Neural progenitor cell (in vitro differentiated cells): Measurements from ENCODE around the gene NUBPL. TPM values are rescaled to one million over a fixed set of nuclear protein-coding genes. Genes with fewer than 3 reads are reported as not detected.
"Not testable (repeated sequence)": the region's sequence is repeated elsewhere in the genome, so short reads cannot be mapped to it uniquely, and the experiment has no call there.

Experiments
- DNase-seq: peaks from one replicate; pipeline ENCODE4 v3.0.0-alpha.2; 2016; ENCODE audit warnings: low spot score
- H2AFZ ChIP-seq: fragments of 200-600 bp; sonication (generic); replicated peaks from 2 replicates; pipeline ENCODE4 v1.6.1; 2016; ENCODE audit warnings: antibody characterized with exemption
- H3F3A ChIP-seq: fragments of 200-600 bp; sonication (generic); 2 replicates; pipeline ENCODE4 v1.6.1; 2016; ENCODE audit warnings: antibody characterized with exemption, low read depth
- H3K27ac ChIP-seq: fragments of 200-600 bp; sonication (generic); 2 replicates; pipeline ENCODE4 v1.5.1; 2016; ENCODE audit warnings: mild to moderate bottlenecking
- H3K27me3 ChIP-seq: fragments of 200-600 bp; sonication (generic); 2 replicates; pipeline ENCODE4 v1.6.1; 2016; ENCODE audit warnings: mild to moderate bottlenecking, moderate library complexity
- H3K36me3 ChIP-seq: fragments of 200-600 bp; sonication (generic); 2 replicates; pipeline ENCODE4 v1.5.1; 2016
- H3K4me1 ChIP-seq: fragments of 200-600 bp; sonication (generic); 2 replicates; pipeline ENCODE4 v1.6.1; 2016; ENCODE audit warnings: mixed run types
- H3K4me2 ChIP-seq: fragments of 200-600 bp; sonication (generic); 2 replicates; pipeline ENCODE4 v1.6.1; 2016
- H3K4me3 ChIP-seq: fragments of 200-600 bp; sonication (generic); 2 replicates; pipeline ENCODE4 v1.5.1; 2016
- H3K79me2 ChIP-seq: fragments of 200-600 bp; sonication (generic); 2 replicates; pipeline ENCODE4 v1.6.1; 2016; ENCODE audit warnings: low read depth
- H3K9ac ChIP-seq: fragments of 200-600 bp; sonication (generic); 2 replicates; pipeline ENCODE4 v1.6.1; 2016
- H3K9me3 ChIP-seq: fragments of 200-600 bp; sonication (generic); 2 replicates; pipeline ENCODE4 v1.5.1; 2016; ENCODE audit warnings: low read depth
- H4K20me1 ChIP-seq: fragments of 200-600 bp; sonication (generic); 2 replicates; pipeline ENCODE4 v1.6.1; 2016; ENCODE audit warnings: low read depth
- H3K27ac Mint-ChIP-seq: 3 replicates; pipeline ENCODE4 v1.8.0; 2021; ENCODE audit warnings: mixed read lengths
- H3K27me3 Mint-ChIP-seq: 2 replicates; pipeline ENCODE4 v1.8.0; 2022; ENCODE audit warnings: low read depth, mild to moderate bottlenecking, inconsistent platforms, moderate library complexity, mixed read lengths; ENCODE audit not compliant: insufficient read depth
- H3K36me3 Mint-ChIP-seq: 3 replicates; pipeline ENCODE4 v1.8.0; 2021; ENCODE audit warnings: mixed read lengths
- H3K4me1 Mint-ChIP-seq: 3 replicates; pipeline ENCODE4 v1.8.0; 2021; ENCODE audit warnings: mixed read lengths
- H3K4me3 Mint-ChIP-seq: 3 replicates; pipeline ENCODE4 v1.8.0; 2021; ENCODE audit warnings: mild to moderate bottlenecking, moderate library complexity, mixed read lengths
- H3K9me3 Mint-ChIP-seq: 3 replicates; pipeline ENCODE4 v1.8.0; 2020; ENCODE audit warnings: mixed read lengths
- EZH2 ChIP-seq: fragments of 200-600 bp; sonication (generic); IDR thresholded peaks from 2 replicates; pipeline ENCODE4 v1.6.1; 2017; ENCODE audit warnings: antibody characterized with exemption, mild to moderate bottlenecking, moderate library complexity
- EZH2phosphoT487 ChIP-seq: fragments of 200-600 bp; sonication (generic); IDR thresholded peaks from 2 replicates; pipeline ENCODE4 v1.6.1; 2017; ENCODE audit warnings: antibody characterized with exemption
- total RNA-seq: library from RNA; depleted of rRNA; stranded (reverse); fragments of >200 nt; gene quantifications from 2 replicates; pipeline ENCODE4 v1.2.3, GENCODE V29; 2015; ENCODE audit warnings: low replicate concordance
- TF ChIP-seq, protein P1 (sequence below): fragments of 200-600 bp; sonication (generic); IDR thresholded peaks from 2 replicates; pipeline ENCODE4 v1.5.1; 2017; ENCODE audit warnings: antibody characterized with exemption, mild to moderate bottlenecking

Gene NUBPL
- total RNA-seq, 1 donor from 2014 or later = 29.3 TPM

- Histone ChIP-seq H3K9ac (no peak overlapping the region), H3K27me3 (no peaks in the 10 kb centered on the region), H3K36me3 (no peaks in the 10 kb centered on the region), H3K4me1 (no peaks in the 10 kb centered on the region), H3K9me3 (no peaks in the 10 kb centered on the region), H3K4me2 (no peak overlapping the region), H2AFZ (no peak overlapping the region), H4K20me1 (no peaks in the 10 kb centered on the region), H3K27ac (no peak overlapping the region), H3F3A (no peaks in the 10 kb centered on the region), H3K4me3 (no peak overlapping the region), H3K79me2 (no peaks in the 10 kb centered on the region)
- Mint-ChIP-seq H3K4me3 (no peak overlapping the region), H3K36me3 (peaks cover 15% of the 10 kb centered on the region), H3K27ac (no peak overlapping the region), H3K27me3 (peaks cover 6% of the 10 kb centered on the region), H3K4me1 (peaks cover 4% of the 10 kb centered on the region), H3K9me3 (peaks cover 30% of the 10 kb centered on the region)
- no peak for TF ChIP-seq EZH2phosphoT487
- no peak for TF ChIP-seq EZH2
- TF ChIP-seq, protein P1, sequence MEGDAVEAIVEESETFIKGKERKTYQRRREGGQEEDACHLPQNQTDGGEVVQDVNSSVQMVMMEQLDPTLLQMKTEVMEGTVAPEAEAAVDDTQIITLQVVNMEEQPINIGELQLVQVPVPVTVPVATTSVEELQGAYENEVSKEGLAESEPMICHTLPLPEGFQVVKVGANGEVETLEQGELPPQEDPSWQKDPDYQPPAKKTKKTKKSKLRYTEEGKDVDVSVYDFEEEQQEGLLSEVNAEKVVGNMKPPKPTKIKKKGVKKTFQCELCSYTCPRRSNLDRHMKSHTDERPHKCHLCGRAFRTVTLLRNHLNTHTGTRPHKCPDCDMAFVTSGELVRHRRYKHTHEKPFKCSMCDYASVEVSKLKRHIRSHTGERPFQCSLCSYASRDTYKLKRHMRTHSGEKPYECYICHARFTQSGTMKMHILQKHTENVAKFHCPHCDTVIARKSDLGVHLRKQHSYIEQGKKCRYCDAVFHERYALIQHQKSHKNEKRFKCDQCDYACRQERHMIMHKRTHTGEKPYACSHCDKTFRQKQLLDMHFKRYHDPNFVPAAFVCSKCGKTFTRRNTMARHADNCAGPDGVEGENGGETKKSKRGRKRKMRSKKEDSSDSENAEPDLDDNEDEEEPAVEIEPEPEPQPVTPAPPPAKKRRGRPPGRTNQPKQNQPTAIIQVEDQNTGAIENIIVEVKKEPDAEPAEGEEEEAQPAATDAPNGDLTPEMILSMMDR = no peak
- no peak for DNase-seq
Measured at GRCh38 chr14:31705731-31706130, 144.5 kb downstream of the NUBPL start.

GRCh38 chr14:31708661-31709060, 147.5 kb downstream of the NUBPL start:
- not testable (repeated sequence) for H3K79me2 ChIP-seq, H3K27ac ChIP-seq, H3K4me2 ChIP-seq, H3K4me3 Mint-ChIP-seq, H3K36me3 ChIP-seq, H4K20me1 ChIP-seq, H3K9ac ChIP-seq, H3K4me3 ChIP-seq, H3F3A ChIP-seq, DNase-seq, H3K4me1 ChIP-seq, H3K4me1 Mint-ChIP-seq, H2AFZ ChIP-seq, H3K9me3 ChIP-seq, H3K27me3 Mint-ChIP-seq, H3K27ac Mint-ChIP-seq, H3K27me3 ChIP-seq
- Mint-ChIP-seq H3K36me3 (peaks cover 18% of the 10 kb centered on the region), H3K9me3 (peaks cover 19% of the 10 kb centered on the region)

DNA sequence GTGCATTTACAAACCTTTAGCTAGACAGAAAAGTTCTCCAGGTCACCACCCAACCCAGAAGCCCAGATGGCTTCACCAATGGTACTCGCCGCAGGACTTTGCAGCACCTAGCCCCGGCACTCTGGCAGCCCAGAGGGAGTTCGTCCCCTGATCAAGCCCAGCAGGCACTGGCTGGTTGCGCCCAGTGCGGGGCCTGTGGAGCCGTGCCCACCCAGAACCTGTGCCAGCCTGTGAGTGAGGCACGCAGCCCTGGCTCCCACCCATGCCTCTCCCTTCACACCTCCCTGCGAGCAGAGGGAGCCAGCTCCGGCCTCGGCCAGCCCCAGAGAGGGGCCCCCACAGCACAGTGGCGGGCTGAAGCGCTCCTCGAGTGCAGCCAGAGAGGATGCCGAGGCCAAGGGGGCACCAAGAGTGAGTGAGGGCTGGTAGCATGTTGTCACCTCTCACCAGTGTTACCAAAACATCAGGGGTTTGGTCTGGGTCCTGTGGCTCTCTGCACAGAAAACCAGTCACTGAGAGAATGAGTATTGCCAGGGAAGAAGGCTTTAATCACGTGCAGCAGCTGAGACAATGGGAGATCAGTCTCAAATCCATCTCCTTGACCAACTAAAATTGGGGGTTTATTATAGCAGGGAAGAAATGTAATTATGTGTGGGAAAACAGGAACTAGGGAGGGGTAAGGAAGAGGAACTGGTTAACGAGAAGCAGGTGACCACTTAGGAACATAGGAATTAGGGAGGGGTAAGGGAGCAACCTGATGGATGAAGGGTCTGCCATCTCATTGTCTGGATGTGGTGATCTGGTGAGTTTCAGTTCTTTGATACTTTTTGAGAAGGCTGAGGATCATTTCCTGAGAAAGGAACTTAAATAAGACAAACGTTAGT, 151.3 kb downstream of the NUBPL start:
- Histone ChIP-seq H3K27me3 (no peaks in the 10 kb centered on the region), H3F3A (no peaks in the 10 kb centered on the region), H3K4me3 (no peak overlapping the region), H3K4me2 (no peak overlapping the region), H2AFZ (no peak overlapping the region), H3K9ac (no peak overlapping the region), H4K20me1 (no peaks in the 10 kb centered on the region), H3K79me2 (no peaks in the 10 kb centered on the region), H3K9me3 (no peaks in the 10 kb centered on the region), H3K27ac (no peak overlapping the region), H3K4me1 (no peaks in the 10 kb centered on the region), H3K36me3 (no peaks in the 10 kb centered on the region)
- H3K27me3 Mint-ChIP-seq = peaks cover 4% of the 10 kb centered on the region
- H3K36me3 Mint-ChIP-seq = peaks cover 12% of the 10 kb centered on the region
- TF ChIP-seq EZH2 (no peak), EZH2phosphoT487 (no peak)
- peaks cover 14% of the 10 kb centered on the region for H3K9me3 Mint-ChIP-seq
- peak overlapping the region; percentile 39 for H3K27ac Mint-ChIP-seq
- no peak for DNase-seq
- no peak overlapping the region for H3K4me3 Mint-ChIP-seq
- H3K4me1 Mint-ChIP-seq = peaks cover 4% of the 10 kb centered on the region

DNA sequence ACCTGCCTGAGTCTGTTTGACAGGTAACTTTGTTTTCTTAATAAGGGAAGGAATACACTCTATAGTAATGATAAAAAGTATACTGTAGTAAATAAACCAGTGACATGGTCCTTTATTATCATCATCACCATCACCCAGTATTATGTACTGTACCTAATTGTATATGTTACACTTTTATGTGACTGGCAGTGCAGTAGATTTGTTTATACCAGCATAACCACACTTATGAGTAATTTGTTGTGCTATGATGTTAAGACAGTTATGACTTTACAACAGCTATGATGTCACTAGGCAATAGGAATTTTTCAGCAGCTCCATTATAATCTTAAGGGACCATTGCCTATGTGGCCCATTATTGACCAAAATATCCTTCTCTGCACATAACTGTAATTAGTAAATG, 155.0 kb downstream of the NUBPL start:
- Histone ChIP-seq H3K4me1 (no peaks in the 10 kb centered on the region), H3K4me3 (no peak overlapping the region), H3K79me2 (no peaks in the 10 kb centered on the region), H3K27ac (no peak overlapping the region), H3K4me2 (no peak overlapping the region), H3F3A (no peaks in the 10 kb centered on the region), H2AFZ (no peak overlapping the region), H3K9me3 (no peaks in the 10 kb centered on the region), H3K9ac (no peak overlapping the region), H4K20me1 (no peaks in the 10 kb centered on the region), H3K36me3 (no peaks in the 10 kb centered on the region), H3K27me3 (no peaks in the 10 kb centered on the region)
- TF ChIP-seq EZH2 (no peak), EZH2phosphoT487 (no peak)
- TF ChIP-seq, protein P1 = no peak
- Mint-ChIP-seq H3K4me3 (no peak overlapping the region), H3K27ac (no peak overlapping the region), H3K36me3 (peaks cover 6% of the 10 kb centered on the region), H3K9me3 (peaks cover 5% of the 10 kb centered on the region), H3K27me3 (no peaks in the 10 kb centered on the region), H3K4me1 (no peaks in the 10 kb centered on the region)
- DNase-seq = no peak
